Neural cell (in vitro differentiated cells): ENCODE measurements around the gene NIPBL.

ENCODE experiments used
- EP300 ChIP-seq: fragments of 450-650 bp; conservative IDR thresholded peaks from 2 replicates; pipeline ENCODE4 v1.6.1; 2014; ENCODE audit warnings: antibody characterized with exemption, mild to moderate bottlenecking, moderate library complexity; ENCODE audit not compliant: poor library complexity, severe bottlenecking
- EZH2 ChIP-seq: fragments of 200-600, 300-800 bp; shearing (Covaris generic), sonication (generic); IDR thresholded peaks from 2 replicates; pipeline ENCODE4 v1.6.1; 2014; ENCODE audit warnings: antibody characterized with exemption, low read length, borderline replicate concordance, mild to moderate bottlenecking; ENCODE audit not compliant: insufficient read depth, poor library complexity, severe bottlenecking
- MXI1 ChIP-seq: fragments of 450-650 bp; conservative IDR thresholded peaks from 2 replicates; pipeline ENCODE4 v1.6.1; 2014; ENCODE audit warnings: antibody characterized with exemption, mild to moderate bottlenecking; ENCODE audit not compliant: poor library complexity, severe bottlenecking
- POLR2AphosphoS5 ChIP-seq: IDR thresholded peaks from 2 replicates; pipeline ENCODE4 v1.6.1; 2012
- TF ChIP-seq, protein P1 (sequence below): fragments of 450-650 bp; IDR thresholded peaks from 2 replicates; pipeline ENCODE4 v1.5.1; 2014; ENCODE audit warnings: antibody characterized with exemption, mild to moderate bottlenecking, moderate library complexity; ENCODE audit not compliant: poor library complexity, severe bottlenecking
- TF ChIP-seq, protein P2 (sequence below): IDR thresholded peaks from 2 replicates; pipeline ENCODE4 v1.6.1; 2012; ENCODE audit warnings: borderline replicate concordance

DNA sequence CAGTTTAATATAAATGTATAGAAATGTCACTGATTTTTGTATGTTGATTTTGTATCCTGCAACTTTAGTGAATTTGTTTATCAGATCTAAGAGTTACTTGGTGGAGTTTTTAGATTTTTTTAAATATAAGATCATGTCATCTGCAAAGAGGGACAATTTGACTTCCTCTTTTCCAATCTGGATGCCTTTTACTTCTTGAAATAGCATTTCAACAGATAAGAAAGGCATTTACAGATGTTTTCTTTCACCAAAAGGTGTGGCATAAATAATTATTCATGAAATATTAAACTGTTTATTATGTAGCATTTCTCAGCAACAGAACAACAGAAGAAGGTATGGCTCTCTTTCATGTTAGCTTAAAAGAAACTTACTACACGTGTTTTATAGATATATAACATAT lies 34.9 kb upstream of the NIPBL start:
- no peak for TF ChIP-seq EP300
- TF ChIP-seq, protein P1, sequence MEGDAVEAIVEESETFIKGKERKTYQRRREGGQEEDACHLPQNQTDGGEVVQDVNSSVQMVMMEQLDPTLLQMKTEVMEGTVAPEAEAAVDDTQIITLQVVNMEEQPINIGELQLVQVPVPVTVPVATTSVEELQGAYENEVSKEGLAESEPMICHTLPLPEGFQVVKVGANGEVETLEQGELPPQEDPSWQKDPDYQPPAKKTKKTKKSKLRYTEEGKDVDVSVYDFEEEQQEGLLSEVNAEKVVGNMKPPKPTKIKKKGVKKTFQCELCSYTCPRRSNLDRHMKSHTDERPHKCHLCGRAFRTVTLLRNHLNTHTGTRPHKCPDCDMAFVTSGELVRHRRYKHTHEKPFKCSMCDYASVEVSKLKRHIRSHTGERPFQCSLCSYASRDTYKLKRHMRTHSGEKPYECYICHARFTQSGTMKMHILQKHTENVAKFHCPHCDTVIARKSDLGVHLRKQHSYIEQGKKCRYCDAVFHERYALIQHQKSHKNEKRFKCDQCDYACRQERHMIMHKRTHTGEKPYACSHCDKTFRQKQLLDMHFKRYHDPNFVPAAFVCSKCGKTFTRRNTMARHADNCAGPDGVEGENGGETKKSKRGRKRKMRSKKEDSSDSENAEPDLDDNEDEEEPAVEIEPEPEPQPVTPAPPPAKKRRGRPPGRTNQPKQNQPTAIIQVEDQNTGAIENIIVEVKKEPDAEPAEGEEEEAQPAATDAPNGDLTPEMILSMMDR = no peak
- TF ChIP-seq MXI1 = no peak
- TF ChIP-seq, protein P2, sequence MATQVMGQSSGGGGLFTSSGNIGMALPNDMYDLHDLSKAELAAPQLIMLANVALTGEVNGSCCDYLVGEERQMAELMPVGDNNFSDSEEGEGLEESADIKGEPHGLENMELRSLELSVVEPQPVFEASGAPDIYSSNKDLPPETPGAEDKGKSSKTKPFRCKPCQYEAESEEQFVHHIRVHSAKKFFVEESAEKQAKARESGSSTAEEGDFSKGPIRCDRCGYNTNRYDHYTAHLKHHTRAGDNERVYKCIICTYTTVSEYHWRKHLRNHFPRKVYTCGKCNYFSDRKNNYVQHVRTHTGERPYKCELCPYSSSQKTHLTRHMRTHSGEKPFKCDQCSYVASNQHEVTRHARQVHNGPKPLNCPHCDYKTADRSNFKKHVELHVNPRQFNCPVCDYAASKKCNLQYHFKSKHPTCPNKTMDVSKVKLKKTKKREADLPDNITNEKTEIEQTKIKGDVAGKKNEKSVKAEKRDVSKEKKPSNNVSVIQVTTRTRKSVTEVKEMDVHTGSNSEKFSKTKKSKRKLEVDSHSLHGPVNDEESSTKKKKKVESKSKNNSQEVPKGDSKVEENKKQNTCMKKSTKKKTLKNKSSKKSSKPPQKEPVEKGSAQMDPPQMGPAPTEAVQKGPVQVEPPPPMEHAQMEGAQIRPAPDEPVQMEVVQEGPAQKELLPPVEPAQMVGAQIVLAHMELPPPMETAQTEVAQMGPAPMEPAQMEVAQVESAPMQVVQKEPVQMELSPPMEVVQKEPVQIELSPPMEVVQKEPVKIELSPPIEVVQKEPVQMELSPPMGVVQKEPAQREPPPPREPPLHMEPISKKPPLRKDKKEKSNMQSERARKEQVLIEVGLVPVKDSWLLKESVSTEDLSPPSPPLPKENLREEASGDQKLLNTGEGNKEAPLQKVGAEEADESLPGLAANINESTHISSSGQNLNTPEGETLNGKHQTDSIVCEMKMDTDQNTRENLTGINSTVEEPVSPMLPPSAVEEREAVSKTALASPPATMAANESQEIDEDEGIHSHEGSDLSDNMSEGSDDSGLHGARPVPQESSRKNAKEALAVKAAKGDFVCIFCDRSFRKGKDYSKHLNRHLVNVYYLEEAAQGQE = no peak
- no peak for TF ChIP-seq POLR2AphosphoS5
- no peak for TF ChIP-seq EZH2
